ENCODE measurements around the gene URB2.

URB2 gene

DNA sequence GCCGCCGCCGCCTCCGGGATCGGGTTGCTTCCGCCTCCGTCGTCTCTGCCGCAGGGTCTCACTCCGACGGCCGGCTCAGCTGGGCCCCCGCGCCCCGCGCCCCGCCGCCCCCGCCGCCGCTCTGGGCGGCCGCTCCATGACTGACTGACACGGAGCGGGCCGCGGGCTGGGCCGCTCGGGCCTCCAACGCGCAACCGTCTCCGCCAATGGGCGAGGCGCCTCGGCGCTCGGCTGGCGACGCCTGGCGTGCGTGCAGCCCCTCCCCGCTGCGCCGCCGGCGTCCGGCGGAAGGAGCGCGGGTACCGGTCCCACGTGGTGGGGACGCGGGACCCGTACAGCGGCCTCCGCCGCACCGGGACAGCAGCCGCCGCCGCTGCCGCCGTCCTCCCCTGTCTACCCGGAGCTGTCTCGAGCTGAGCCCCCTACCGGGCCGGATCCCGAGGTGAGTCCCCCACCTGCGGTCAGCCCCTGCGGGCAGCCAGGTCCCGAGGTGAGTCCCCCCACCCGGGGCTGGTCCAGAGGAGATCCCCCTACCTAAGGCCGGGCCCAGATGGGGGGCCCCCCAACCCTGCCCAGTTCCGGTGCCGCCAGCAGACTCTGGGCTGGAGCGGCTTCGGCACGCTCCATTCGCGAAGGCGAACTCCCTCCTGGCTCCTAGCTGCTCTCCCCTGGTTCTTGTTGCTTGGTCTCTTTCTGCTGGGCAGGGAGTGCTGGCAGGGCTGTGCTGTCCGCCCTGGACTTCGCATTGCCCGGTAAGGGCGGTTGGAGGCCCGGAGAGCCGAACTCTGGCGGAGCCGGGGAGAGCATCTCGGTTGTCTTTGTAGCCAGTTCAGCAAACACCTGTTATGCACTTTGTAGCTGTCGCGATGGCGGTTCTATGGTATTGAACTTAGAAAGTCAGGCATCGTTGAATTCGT, at the start of gene URB2, which contains the start of gene TAF5L:
Gene URB2 (plus strand): TSS at position 333 of the 917 bp plus-strand sequence. CDS start 1,387 bp downstream, outside the sequence.
Gene TAF5L (minus strand): TSS at position 208 of the 917 bp plus-strand sequence. CDS start 11,640 bp downstream, outside the sequence.
- TF ChIP-seq CTCF (IDR thresholded peaks at IDR 0.05), result no peak

GRCh38 chr1:229578168-229579058, 47.6 kb upstream of the URB2 start:
- TF ChIP-seq CTCF (IDR thresholded peaks at IDR 0.05), result no peak; the same call in 1 of the 2 replicates

DNA sequence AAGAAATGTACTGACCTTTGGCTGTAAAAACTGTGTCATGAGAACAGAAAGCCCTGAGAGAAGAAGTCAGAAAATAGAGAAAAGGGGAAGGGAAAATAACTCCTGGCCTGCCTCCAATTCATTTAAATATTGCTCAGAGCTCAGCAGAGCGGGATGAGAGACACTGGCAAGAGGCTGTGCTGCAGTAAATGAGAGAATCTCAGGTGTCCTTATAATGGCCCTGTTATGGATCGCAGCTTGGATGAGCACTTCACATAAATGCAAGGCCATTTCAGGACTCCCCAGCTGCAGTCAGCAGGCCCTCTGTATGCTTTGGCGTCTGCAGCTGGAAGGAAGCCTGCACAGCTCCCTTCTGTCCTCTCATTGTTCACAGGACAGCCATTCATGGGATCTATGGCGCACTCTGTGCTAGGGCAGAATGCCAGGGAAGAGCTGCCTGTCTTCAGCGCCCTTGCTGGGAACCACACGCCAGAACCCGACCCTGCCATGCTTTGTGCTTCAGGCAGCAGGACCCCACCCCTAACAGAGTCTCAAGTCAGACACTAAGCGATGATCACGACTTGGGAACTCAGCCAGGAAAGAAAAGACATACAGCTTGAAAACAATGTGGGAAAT, 46.9 kb upstream of the URB2 start:
- no peak for TF ChIP-seq CTCF (IDR thresholded peaks at IDR 0.05)

DNA sequence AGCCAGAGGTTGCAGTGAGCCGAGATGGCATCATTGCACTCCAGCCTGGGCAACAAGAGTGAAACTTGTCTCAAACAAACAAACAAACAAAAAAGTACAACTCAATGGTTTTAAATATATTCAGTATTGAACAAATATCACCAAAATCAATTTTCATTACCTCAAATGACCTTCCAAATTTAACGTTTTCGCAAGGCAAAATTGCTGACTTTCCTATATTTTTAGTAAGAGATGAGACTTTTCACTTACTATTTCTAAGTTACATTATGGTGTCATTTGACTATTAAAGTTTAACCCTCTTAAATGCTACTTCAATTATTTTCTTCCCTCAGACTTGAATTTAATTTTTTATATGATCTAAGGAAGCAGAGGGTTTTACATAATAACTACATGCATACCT, 44.6 kb upstream of the URB2 start:
- no peak for TF ChIP-seq CTCF (IDR thresholded peaks at IDR 0.05)

- TF ChIP-seq CTCF (IDR thresholded peaks at IDR 0.05), result no peak
Measured at GRCh38 chr1:229582011-229582694, 43.9 kb upstream of the URB2 start.

DNA sequence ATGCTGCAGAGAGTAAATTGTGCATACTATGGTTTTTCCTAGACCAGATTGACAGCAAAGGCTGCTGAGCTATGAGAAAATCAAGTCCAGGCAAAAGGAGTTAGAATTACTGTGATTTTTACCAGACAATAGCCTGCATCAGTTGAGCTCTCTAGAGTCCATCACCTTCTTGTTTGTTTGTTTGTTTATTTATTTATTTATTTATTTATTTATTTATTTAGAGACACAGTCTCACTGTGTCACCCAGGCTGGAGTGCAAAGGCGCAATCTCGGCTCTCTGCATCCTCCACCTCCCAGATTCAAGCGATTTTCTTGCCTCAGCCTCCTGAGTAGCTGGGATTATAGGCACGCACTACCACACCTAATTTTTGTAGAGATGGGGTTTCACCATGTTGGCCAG, 43.3 kb upstream of the URB2 start:
- no peak for TF ChIP-seq CTCF (IDR thresholded peaks at IDR 0.05)
